ENCODE data around the gene MED14. TPM values are rescaled to one million over a fixed set of nuclear protein-coding genes. Genes with fewer than 3 reads are reported as not detected.
A peak's percentile ranks its signal among the peaks of the same experiment; 100 is the strongest.
"Not testable (repeated sequence)": the region's sequence is repeated elsewhere in the genome, so short reads cannot be mapped to it uniquely, and the experiment has no call there.

Gene MED14
- total RNA-seq, result 15.5 and 21.5 TPM in 2 replicates

GRCh38 chrX:40735325-40736169, at the start of gene MED14:
MED14 (minus strand) TSS chrX:40735542; CDS start chrX:40735412, 130 bp downstream.
- peak within 1 kb of the TSS; percentile 61 for H3K4me3 ChIP-seq (ENCODE audit: low read depth, low read length)
- peak; percentile 18 for DNase-seq (ENCODE audit: low read depth)
- TF ChIP-seq CTCF (conservative IDR thresholded peaks at IDR 0.05; ENCODE audit: low read depth, low read length), result peak; percentile 52

GRCh38 chrX:40784516-40785151, 49.3 kb upstream of the MED14 start:
- no peak overlapping the region for H3K4me3 ChIP-seq (ENCODE audit: low read depth, low read length)
- no peak for TF ChIP-seq CTCF (conservative IDR thresholded peaks at IDR 0.05; ENCODE audit: low read depth, low read length)
- peak; percentile 37 for DNase-seq (ENCODE audit: low read depth)

GRCh38 chrX:40782644-40783259, 47.4 kb upstream of the MED14 start:
- not testable (repeated sequence) for DNase-seq (ENCODE audit: low read depth); H3K4me3 ChIP-seq (ENCODE audit: low read depth, low read length)

GRCh38 chrX:40780951-40781350, 45.6 kb upstream of the MED14 start:
- TF ChIP-seq CTCF (conservative IDR thresholded peaks at IDR 0.05; ENCODE audit: low read depth, low read length), result no peak
- no peak for DNase-seq (ENCODE audit: low read depth)
- no peak overlapping the region for H3K4me3 ChIP-seq (ENCODE audit: low read depth, low read length)

- no peak overlapping the region for H3K4me3 ChIP-seq (ENCODE audit: low read depth, low read length)
- no peak for TF ChIP-seq CTCF (conservative IDR thresholded peaks at IDR 0.05; ENCODE audit: low read depth, low read length)
- no peak for DNase-seq (ENCODE audit: low read depth)
Measured at GRCh38 chrX:40780082-40780481, 44.7 kb upstream of the MED14 start.

GRCh38 chrX:40778861-40779575, 43.7 kb upstream of the MED14 start:
- no peak overlapping the region for H3K4me3 ChIP-seq (ENCODE audit: low read depth, low read length)
- no peak for TF ChIP-seq CTCF (conservative IDR thresholded peaks at IDR 0.05; ENCODE audit: low read depth, low read length)
- DNase-seq (ENCODE audit: low read depth), result no peak

- no peak for DNase-seq (ENCODE audit: low read depth)
- TF ChIP-seq CTCF (conservative IDR thresholded peaks at IDR 0.05; ENCODE audit: low read depth, low read length), result no peak
- H3K4me3 ChIP-seq (ENCODE audit: low read depth, low read length), result no peak overlapping the region
Measured at GRCh38 chrX:40773809-40774208, 38.5 kb upstream of the MED14 start.

Measured in epithelial cell of proximal tubule (primary cell).